Cardiac fibroblast (primary cell): Measurements from ENCODE around the gene DERA.
"Not testable (repeated sequence)": the region's sequence is repeated elsewhere in the genome, so short reads cannot be mapped to it uniquely, and the experiment has no call there.

Experiments
- DNase-seq, 2 donors: peaks; one replicate each; pipeline versions ENCODE4 v3.0.0 to v3.0.0-alpha.2; 2010; ENCODE audit warnings: low read depth in 2 of 2
- H3K4me3 ChIP-seq, 2 donors: replicated peaks in 1 of 2; 1 replicate in 1 of 2; 2 replicates in 1 of 2; pipeline ENCODE4 v1.5.1; 2011; ENCODE audit warnings: low read depth in 2 of 2, low read length in 2 of 2, mild to moderate bottlenecking in 2 of 2, moderate library complexity in 1 of 2
- CTCF ChIP-seq: IDR thresholded peaks from one replicate; pipeline ENCODE4 v1.5.1; 2011; ENCODE audit warnings: low read depth, mild to moderate bottlenecking, low read length, inconsistent platforms

The DERA gene

GRCh38 chr12:15937902-15938301 lies 26.8 kb downstream of the DERA start:
- no peak for DNase-seq
- no peak overlapping the region for H3K4me3 ChIP-seq
- no peak for TF ChIP-seq CTCF

DNA sequence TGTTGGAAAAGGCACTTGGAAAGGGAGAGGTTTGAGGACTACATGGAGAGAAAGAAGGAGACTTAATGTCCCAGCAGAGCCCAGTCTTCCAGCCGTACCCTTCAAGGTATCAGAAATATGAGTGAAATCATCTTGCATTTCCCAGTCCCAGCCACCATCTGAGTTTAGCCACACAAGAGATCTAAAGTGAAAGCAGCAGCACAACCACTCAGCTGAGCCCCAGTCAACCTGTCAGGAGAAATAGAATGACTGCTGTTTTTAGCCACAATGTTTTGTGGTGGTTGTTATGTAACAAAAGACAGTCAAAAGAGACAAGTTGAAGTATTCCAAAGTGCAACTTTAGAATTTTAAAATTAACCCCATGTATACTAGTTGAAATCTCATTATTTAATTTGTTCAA lies 28.0 kb downstream of the DERA start:
- TF ChIP-seq CTCF = no peak
- H3K4me3 ChIP-seq = no peak overlapping the region
- DNase-seq = no peak

GRCh38 chr12:15942475-15942874 lies 31.3 kb downstream of the DERA start:
- no peak for TF ChIP-seq CTCF

DNA sequence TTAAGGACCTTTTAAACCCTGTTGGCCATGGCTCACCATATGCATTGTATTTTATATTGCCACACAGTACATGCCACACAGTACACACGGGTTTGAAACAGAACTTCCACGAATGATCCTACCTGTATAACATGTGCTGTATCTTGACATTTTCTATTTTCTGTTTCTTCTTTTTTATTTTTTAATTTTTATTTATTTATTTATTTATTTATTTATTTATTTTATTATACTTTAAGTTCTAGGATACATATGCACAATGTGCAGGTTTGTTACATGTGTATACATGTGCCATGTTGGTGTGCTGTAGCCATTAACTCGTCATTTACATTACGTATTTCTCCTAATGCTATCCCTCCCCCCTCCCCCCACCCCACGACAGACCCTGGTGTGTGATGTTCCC lies 32.4 kb downstream of the DERA start:
- DNase-seq, H3K4me3 ChIP-seq: not testable (repeated sequence)

More at GRCh38 chr12:15942475-15942874, 31.3 kb downstream of the DERA start:
- H3K4me3 ChIP-seq = no peak overlapping the region
- DNase-seq = no peak

- DNase-seq, H3K4me3 ChIP-seq: not testable (repeated sequence)
Observed at GRCh38 chr12:15948461-15948860, 37.3 kb downstream of the DERA start.

DNA sequence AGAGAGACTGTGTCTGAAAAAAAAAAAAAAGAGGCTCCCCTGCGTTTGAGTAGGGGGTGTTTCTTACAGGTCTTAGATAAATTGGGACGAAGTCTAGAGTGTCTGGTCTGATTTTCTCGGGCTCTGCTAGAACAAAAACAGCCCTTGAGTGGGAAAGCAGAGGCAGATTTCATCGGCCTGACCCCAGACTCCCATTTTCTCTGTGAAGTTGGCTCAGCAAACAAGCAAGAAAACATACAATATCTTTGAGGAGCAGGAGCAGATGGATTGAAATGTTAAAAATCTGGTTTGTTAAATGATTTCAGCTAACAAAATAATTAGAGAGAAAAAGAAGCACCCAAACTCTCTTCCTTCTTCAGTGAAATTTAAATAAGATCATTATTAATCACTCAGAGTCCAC lies 44.1 kb downstream of the DERA start:
- TF ChIP-seq CTCF = no peak
- DNase-seq = no peak
- H3K4me3 ChIP-seq = no peak overlapping the region

DNA sequence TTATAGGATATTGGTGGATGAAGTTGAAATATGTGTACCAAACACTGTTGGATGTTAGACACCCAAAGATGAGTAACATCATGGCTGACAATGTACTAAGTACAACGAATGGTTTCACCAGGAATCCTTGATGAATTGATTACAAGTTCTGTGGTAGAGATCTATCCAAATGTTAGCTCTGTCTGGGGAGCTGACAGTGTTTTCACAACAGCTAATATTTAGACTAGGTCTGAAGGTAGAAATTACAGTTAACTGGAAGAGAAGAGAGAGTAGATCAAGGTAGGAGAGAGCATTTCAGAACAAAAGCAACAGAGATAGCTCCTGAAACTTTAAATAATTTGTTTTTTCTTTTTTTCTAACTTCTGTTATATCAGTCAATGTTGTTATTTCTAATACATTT lies 44.9 kb downstream of the DERA start:
- no peak overlapping the region for H3K4me3 ChIP-seq
- no peak for DNase-seq
- no peak for TF ChIP-seq CTCF

DNA sequence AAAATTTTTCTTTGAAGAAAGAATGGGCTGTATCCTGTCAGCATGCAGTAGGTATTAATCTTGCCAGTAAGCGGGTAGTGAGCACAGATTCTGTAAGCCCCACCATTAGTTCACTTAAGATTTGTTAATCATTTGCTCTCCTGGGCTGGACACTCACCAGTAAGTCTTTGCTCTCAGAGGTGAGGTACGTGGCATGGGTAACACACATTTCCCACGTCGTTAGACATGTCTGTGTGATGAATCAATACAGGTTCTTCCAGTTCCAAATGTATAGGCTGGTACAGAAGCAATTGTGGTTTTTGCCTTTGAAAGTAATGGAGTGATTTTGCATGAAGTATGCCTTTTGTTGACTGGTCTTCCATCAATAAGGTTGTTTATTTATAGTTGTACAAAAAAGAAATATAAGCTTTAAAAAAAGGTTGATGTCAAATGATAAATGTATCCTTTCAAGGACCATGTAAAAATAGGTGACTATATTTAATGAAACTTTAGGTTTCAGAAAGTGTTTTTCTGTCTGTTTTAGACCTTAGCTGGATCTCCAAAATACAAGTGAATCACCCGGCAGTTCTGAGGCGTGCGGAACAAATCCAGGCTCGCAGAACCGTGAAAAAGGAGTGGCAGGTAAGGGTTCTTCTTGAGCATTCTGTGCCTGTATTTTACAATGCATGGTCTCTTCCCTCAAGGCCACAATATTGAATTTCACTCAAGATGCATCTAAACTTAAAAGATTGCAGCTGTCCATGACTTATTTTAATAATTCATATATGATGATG lies 45.5 kb downstream of the DERA start:
- H3K4me3 ChIP-seq = no peak overlapping the region
- no peak for DNase-seq
- no peak for TF ChIP-seq CTCF
